ENCODE data around the gene RELL1. TPM values are rescaled to one million over a fixed set of nuclear protein-coding genes. Genes with fewer than 3 reads are reported as not detected.

RELL1 gene
- total and polyA plus RNA-seq, 10 of the 15 experiments (the other 5 are each of a cell fraction or from before 2014, with no cell fraction given): 0.20 to 10.9 (median 3.9) TPM

DNA sequence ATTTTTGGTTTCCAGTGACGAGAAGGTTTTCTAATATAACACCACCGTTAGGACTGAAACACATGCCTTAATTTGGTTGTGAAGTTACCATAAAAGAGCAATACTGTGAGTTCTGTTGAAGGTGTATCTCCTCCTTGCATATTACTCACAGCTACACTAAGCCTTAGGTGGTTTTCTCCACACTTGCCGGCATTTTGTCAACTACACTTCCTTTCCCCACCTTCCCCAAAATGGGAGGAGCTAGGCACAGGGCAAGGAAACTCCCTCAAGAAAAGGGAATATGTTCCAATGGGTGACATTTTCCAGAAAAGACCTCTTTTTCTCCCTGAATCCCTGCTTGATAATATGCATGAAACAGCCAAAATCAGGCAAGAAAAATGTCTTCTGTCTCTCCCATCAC lies 44.8 kb downstream of the RELL1 start:
- H3K9me3 ChIP-seq (replicated peaks; ENCODE audit: control insufficient read depth, insufficient read depth, low read length): no peaks in the 10 kb centered on the region
- CTCF ChIA-PET: interaction anchor here (0.6 kb wide), 1 partner anchor 217 kb away, joined by 3 read pairs; no protein-coding TSS in a partner anchor
- WGBS (ENCODE audit: insufficient coverage, insufficient replicate concordance, low lambda C conversion rate, missing lambda C conversion rate): 82% methylated on average over 3 of the region's 3 CpGs
- in situ Hi-C loops (cut with MboI): no loop called here
- no peak overlapping the region for H3K9ac ChIP-seq (ENCODE audit: control insufficient read depth, insufficient read depth, low read length)
- H3K27ac ChIP-seq (ENCODE audit: control insufficient read depth, insufficient read depth): no peak overlapping the region
- no peak overlapping the region for H2AFZ ChIP-seq (ENCODE audit: control insufficient read depth, low read depth, low read length)
- DNase-seq (ENCODE audit: low read depth, low spot score) (no peak), ATAC-seq (no peak), FAIRE-seq (no peak)
- H3K79me2 ChIP-seq (ENCODE audit: control insufficient read depth, insufficient read depth, low read length): no peaks in the 10 kb centered on the region
- H4K20me1 ChIP-seq (ENCODE audit: control insufficient read depth, insufficient read depth): no peaks in the 10 kb centered on the region
- H3K27me3 ChIP-seq (replicated peaks in 1 of 2; ENCODE audit: control insufficient read depth in 2 of 2, insufficient read depth in 2 of 2, low read length in 1 of 2): no peaks in the 10 kb centered on the region
- no peaks in the 10 kb centered on the region; a peak in 1 of 4 replicates for H3K36me3 ChIP-seq (ENCODE audit: control insufficient read depth in 2 of 2, insufficient read depth in 2 of 2, low read length in 1 of 2)
- no peak overlapping the region for H3K4me3 ChIP-seq
- BruUV-seq (replicated peaks): no TSS peak
- intact Hi-C loops (cut with micrococcal nuclease; ENCODE audit: unreplicated experiment): no loop called here
- POLR2A ChIA-PET: no interaction called here
- SMC1A ChIA-PET (ENCODE audit: uncharacterized antibody, unreplicated experiment): interaction anchor here (1.0 to 1.4 kb wide), 3 partner anchors 10 to 16 kb away, joined by 3 to 4 read pairs (median 4); no protein-coding TSS in a partner anchor
- no peaks in the 10 kb centered on the region for H3K4me1 ChIP-seq (ENCODE audit: control insufficient read depth, insufficient read depth, low read length)
- H3K4me2 ChIP-seq (ENCODE audit: control insufficient read depth, insufficient read depth): no peak overlapping the region
- RAD21 ChIA-PET (ENCODE audit: unreplicated experiment): interaction anchor here (0.5 kb wide), 1 partner anchor 861 kb away, joined by 3 read pairs; no protein-coding TSS in a partner anchor
- no peak for TF ChIP-seq TCF3 (IDR thresholded peaks at IDR 0.05; ENCODE audit: borderline replicate concordance, insufficient read depth, low read depth, low read length)
- TF ChIP-seq, protein P1, sequence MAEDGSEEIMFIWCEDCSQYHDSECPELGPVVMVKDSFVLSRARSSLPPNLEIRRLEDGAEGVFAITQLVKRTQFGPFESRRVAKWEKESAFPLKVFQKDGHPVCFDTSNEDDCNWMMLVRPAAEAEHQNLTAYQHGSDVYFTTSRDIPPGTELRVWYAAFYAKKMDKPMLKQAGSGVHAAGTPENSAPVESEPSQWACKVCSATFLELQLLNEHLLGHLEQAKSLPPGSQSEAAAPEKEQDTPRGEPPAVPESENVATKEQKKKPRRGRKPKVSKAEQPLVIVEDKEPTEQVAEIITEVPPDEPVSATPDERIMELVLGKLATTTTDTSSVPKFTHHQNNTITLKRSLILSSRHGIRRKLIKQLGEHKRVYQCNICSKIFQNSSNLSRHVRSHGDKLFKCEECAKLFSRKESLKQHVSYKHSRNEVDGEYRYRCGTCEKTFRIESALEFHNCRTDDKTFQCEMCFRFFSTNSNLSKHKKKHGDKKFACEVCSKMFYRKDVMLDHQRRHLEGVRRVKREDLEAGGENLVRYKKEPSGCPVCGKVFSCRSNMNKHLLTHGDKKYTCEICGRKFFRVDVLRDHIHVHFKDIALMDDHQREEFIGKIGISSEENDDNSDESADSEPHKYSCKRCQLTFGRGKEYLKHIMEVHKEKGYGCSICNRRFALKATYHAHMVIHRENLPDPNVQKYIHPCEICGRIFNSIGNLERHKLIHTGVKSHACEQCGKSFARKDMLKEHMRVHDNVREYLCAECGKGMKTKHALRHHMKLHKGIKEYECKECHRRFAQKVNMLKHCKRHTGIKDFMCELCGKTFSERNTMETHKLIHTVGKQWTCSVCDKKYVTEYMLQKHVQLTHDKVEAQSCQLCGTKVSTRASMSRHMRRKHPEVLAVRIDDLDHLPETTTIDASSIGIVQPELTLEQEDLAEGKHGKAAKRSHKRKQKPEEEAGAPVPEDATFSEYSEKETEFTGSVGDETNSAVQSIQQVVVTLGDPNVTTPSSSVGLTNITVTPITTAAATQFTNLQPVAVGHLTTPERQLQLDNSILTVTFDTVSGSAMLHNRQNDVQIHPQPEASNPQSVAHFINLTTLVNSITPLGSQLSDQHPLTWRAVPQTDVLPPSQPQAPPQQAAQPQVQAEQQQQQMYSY (CRISPR knock-in tag; IDR thresholded peaks at IDR 0.05): no peak
- no peak for TF ChIP-seq EZH2 (IDR thresholded peaks at IDR 0.05; ENCODE audit: borderline replicate concordance, control insufficient read depth, low read depth, low read length)
- TF ChIP-seq POU2F2 (IDR thresholded peaks at IDR 0.05; ENCODE audit: borderline replicate concordance, low read depth, low read length): no peak
- no peak for TF ChIP-seq BHLHE40 (IDR thresholded peaks at IDR 0.05; ENCODE audit: borderline replicate concordance in 1 of 2, low read depth in 2 of 2, low read length in 1 of 2)
- TF ChIP-seq ZBED1 (IDR thresholded peaks at IDR 0.05; ENCODE audit: borderline replicate concordance): no peak
- TF ChIP-seq, protein P2, sequence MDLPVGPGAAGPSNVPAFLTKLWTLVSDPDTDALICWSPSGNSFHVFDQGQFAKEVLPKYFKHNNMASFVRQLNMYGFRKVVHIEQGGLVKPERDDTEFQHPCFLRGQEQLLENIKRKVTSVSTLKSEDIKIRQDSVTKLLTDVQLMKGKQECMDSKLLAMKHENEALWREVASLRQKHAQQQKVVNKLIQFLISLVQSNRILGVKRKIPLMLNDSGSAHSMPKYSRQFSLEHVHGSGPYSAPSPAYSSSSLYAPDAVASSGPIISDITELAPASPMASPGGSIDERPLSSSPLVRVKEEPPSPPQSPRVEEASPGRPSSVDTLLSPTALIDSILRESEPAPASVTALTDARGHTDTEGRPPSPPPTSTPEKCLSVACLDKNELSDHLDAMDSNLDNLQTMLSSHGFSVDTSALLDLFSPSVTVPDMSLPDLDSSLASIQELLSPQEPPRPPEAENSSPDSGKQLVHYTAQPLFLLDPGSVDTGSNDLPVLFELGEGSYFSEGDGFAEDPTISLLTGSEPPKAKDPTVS (IDR thresholded peaks at IDR 0.05; ENCODE audit: low read depth, low read length): no peak
- no peak for TF ChIP-seq PAX5 (IDR thresholded peaks at IDR 0.05; ENCODE audit: borderline replicate concordance, low read depth, low read length)
- no peak for TF ChIP-seq BCLAF1 (IDR thresholded peaks at IDR 0.05)
- no peak for TF ChIP-seq ZNF217 (IDR thresholded peaks at IDR 0.05)
- TF ChIP-seq RBBP5 (conservative IDR thresholded peaks at IDR 0.05): no peak
- no peak for TF ChIP-seq POLR2AphosphoS5 (IDR thresholded peaks at IDR 0.05; ENCODE audit: low read length)
- TF ChIP-seq, protein P3, sequence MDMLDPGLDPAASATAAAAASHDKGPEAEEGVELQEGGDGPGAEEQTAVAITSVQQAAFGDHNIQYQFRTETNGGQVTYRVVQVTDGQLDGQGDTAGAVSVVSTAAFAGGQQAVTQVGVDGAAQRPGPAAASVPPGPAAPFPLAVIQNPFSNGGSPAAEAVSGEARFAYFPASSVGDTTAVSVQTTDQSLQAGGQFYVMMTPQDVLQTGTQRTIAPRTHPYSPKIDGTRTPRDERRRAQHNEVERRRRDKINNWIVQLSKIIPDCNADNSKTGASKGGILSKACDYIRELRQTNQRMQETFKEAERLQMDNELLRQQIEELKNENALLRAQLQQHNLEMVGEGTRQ (IDR thresholded peaks at IDR 0.05; ENCODE audit: borderline replicate concordance, low read depth, low read length): no peak
- no peak for TF ChIP-seq IKZF2 (IDR thresholded peaks at IDR 0.05)
- TF ChIP-seq HCFC1 (IDR thresholded peaks at IDR 0.05; ENCODE audit: low read length): no peak
- TF ChIP-seq GATAD2B (conservative IDR thresholded peaks at IDR 0.05; ENCODE audit: low read depth): no peak
